Epithelial cell of esophagus (primary cell): ENCODE measurements around the gene ZNF213.

ENCODE experiments used
- DNase-seq: peaks from one replicate; pipeline ENCODE4 v3.0.0; 2010; ENCODE audit warnings: low read depth
- H3K4me3 ChIP-seq: 2 replicates; pipeline ENCODE4 v1.5.1; 2011; ENCODE audit warnings: mild to moderate bottlenecking, low read length, control low read depth
- TF ChIP-seq, protein P1 (sequence below): IDR thresholded peaks from 2 replicates; pipeline ENCODE4 v1.5.1; 2011; ENCODE audit warnings: low read depth, mild to moderate bottlenecking, low read length, control low read depth, inconsistent platforms; ENCODE audit not compliant: insufficient read depth; ENCODE audit errors: missing control alignments

Gene ZNF213

GRCh38 chr16:3147046-3147756, 12.4 kb downstream of the ZNF213 start:
- TF ChIP-seq, protein P1, sequence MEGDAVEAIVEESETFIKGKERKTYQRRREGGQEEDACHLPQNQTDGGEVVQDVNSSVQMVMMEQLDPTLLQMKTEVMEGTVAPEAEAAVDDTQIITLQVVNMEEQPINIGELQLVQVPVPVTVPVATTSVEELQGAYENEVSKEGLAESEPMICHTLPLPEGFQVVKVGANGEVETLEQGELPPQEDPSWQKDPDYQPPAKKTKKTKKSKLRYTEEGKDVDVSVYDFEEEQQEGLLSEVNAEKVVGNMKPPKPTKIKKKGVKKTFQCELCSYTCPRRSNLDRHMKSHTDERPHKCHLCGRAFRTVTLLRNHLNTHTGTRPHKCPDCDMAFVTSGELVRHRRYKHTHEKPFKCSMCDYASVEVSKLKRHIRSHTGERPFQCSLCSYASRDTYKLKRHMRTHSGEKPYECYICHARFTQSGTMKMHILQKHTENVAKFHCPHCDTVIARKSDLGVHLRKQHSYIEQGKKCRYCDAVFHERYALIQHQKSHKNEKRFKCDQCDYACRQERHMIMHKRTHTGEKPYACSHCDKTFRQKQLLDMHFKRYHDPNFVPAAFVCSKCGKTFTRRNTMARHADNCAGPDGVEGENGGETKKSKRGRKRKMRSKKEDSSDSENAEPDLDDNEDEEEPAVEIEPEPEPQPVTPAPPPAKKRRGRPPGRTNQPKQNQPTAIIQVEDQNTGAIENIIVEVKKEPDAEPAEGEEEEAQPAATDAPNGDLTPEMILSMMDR, result no peak
- no peak overlapping the region for H3K4me3 ChIP-seq
- DNase-seq, result no peak

DNA sequence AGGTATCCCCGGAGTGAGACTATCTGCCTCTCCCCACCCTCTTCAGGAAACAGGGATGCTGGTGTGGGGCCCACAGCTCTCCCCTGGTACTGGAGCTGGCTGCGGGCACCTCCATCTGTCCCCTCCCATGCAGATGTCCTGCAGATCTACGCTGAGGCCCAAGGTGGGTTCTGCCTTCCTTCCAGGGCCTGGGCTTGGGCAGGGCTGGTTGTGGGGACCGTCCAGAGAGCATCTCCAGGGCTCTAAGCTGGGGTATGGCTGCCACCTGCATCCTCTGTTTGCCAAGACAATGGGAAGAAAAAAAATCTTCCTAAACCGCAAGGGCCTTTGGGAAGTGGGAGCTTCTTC, 12.9 kb downstream of the ZNF213 start:
- TF ChIP-seq, protein P1, result no peak
- H3K4me3 ChIP-seq, result no peak overlapping the region
- DNase-seq, result no peak

- no peak for DNase-seq
- TF ChIP-seq, protein P1, result no peak
- H3K4me3 ChIP-seq, result no peak overlapping the region
Observed at GRCh38 chr16:3148256-3149192, 13.7 kb downstream of the ZNF213 start.

DNA sequence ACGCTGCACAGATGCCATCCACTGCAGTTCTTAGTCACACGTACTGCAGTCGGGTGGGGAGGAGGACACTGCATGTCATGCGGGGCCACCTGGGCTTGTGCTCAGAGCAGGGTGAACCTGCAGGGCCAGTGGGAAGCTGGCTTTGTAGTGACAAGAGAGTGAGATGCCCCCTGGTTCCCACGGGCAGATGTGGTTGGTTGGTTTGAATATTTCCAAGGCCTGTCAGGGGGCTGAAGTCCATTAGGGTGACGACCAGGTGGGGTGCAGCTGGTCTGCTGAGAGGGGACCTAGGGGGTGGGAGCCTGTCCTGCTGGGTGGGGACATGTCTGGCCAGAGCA, 14.3 kb downstream of the ZNF213 start:
- no peak overlapping the region for H3K4me3 ChIP-seq
- no peak for DNase-seq
- TF ChIP-seq, protein P1, result no peak

- DNase-seq, result peak; percentile 70
- peak overlapping the region; percentile 83 for H3K4me3 ChIP-seq
- TF ChIP-seq, protein P1, result peak; percentile 45
Observed at GRCh38 chr16:3149630-3150345, 15.0 kb downstream of the ZNF213 start.

DNA sequence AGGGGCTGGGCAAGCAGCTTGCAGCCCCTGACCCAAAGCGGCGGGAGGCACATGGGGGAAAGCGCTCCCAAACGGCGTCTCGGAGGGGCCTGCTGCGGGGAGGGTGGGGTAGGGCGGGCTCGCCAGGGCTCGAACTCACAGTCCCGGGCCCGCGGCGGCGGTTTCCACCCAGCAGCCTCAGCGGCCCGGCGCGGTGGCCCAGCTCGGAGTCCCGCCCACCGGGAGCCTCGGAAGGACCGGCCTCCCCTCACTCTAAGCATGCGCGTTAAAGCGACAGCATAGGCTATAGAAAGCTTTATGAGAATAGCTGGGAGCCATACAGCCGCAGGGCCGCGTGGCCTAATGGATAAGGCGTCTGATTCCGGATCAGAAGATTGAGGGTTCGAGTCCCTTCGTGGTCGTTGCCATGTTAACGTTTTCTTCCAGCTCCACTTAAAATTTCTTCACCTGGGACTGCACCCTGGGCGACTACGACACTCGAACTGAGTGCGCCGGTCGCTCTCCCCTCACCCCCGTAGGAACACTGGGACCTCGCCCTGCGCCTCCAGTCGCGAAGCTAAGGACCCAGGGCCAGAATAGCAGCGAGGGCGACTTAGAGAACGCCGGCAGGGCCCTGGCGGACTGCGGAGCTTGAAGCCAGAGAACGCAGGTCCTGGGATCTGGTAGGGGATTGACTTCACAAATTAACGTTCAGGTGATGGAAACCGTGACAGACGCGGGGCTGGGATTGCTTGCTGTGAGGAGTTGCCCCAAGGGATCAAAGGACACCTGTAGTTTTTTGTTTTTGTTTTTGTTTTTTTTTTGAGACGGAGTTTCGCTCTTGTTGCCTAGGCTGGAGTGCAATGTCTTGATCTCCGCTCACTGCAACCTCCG, 15.8 kb downstream of the ZNF213 start:
- DNase-seq, result peak; percentile 95
- TF ChIP-seq, protein P1, result no peak
- peak overlapping the region; percentile 83 for H3K4me3 ChIP-seq
